Duodenal mucosa (tissue), 2 donors: Measurements from ENCODE around the gene MEGF6.

ENCODE experiments used
- H3K27ac ChIP-seq: one replicate; pipeline ENCODE4 v1.7.0; 2013; ENCODE audit warnings: low read depth, low read length
- H3K27me3 ChIP-seq, 2 donors: one replicate each; pipeline ENCODE4 v1.7.0; 2013; ENCODE audit warnings: low read length in 2 of 2, control low read depth in 1 of 2; ENCODE audit not compliant: insufficient read depth in 2 of 2, control insufficient read depth in 1 of 2
- H3K36me3 ChIP-seq, 2 donors: one replicate each; pipeline ENCODE4 v1.7.0; 2013; ENCODE audit warnings: low read length in 2 of 2, control low read depth in 1 of 2; ENCODE audit not compliant: insufficient read depth in 2 of 2, control insufficient read depth in 1 of 2
- H3K4me1 ChIP-seq, 2 donors: one replicate each; pipeline ENCODE4 v1.7.0; 2013; ENCODE audit warnings: low read length in 2 of 2, control low read depth in 1 of 2; ENCODE audit not compliant: insufficient read depth in 2 of 2, control insufficient read depth in 1 of 2
- H3K4me3 ChIP-seq, 2 donors: one replicate each; pipeline ENCODE4 v1.7.0; 2013; ENCODE audit warnings: low read length in 2 of 2, low read depth in 1 of 2
- H3K9ac ChIP-seq, 2 donors: one replicate each; pipeline ENCODE4 v1.7.0; 2013; ENCODE audit warnings: low read length in 2 of 2, low read depth in 1 of 2
- H3K9me3 ChIP-seq, 2 donors: one replicate each; pipeline ENCODE4 v1.7.0; 2013; ENCODE audit warnings: low read length in 2 of 2, control low read depth in 1 of 2; ENCODE audit not compliant: control insufficient read depth in 1 of 2

The MEGF6 gene

DNA sequence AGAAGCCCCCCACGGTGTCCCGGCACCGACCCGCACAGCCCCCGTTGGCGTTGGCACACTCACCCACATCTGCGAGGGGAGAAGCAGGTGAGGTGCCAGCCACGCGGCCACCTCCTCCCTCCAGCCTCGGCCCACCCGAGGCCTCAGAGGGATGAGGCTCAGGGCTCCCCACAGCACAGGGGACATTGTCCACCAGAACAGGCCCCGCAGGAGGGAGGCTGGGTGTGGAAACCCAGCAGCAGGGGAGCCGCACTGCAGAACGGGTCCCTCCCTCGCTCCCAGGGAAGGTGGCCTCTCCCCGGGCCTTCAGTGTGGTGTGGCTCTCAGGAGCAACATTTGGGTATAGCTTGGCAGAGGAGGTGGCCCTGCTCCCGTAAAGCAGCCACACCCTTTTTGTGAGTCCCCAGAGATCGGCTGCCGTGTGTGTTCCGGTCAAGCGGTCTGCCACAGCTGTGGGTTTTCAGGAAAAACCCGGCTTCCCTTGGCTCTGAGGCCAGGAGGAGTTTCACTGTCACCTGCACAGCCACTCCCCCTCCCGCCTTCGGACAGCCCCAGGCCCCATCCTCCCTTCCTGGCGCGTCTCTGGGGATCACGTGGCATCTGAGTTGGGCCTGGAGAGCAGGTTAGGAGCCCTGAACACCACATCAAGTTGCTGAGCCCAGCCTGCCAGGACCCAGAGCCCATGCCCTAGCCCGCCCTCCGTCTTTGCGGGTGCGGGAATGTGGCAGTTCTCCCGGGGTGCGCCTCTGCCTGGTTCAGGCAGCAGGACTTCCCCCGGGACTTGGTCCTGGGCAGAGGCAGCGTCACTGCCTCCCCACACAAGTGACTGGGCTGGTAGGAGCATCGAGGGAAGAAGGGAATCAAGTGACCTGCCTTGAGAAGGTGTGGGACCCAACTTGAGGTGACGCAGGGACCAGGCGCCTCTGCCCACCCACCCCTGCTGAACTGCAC, 64.0 kb downstream of the MEGF6 start:
- no peaks in the 10 kb centered on the region for H3K36me3 ChIP-seq
- no peak overlapping the region for H3K4me3 ChIP-seq
- H3K27me3 ChIP-seq = no peaks in the 10 kb centered on the region
- no peak overlapping the region for H3K27ac ChIP-seq
- no peak overlapping the region for H3K9ac ChIP-seq
- H3K9me3 ChIP-seq = no peaks in the 10 kb centered on the region
- H3K4me1 ChIP-seq = peaks cover 0 to 6% of the 10 kb centered on the region in 2 donors

DNA sequence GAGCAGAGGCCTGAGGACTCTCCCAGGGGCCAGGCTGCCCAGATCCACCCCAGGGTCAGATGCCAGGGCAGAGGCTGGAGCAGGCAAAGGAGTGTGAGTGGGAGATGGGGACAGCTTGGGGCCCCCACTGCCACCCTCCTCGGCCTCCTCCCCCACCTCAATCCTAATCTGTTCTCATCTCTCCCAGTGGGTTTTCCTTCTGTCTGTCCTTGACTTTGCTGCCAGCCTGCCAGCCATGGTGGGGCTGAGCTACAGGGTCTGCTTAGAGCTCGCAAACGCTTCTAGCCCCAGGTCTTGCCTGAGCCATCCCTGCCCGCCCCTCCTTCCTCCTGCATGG, 65.3 kb downstream of the MEGF6 start:
- H3K27ac ChIP-seq = no peak overlapping the region
- H3K4me1 ChIP-seq = peaks cover 0 to 6% of the 10 kb centered on the region in 2 donors
- no peak overlapping the region for H3K4me3 ChIP-seq
- no peaks in the 10 kb centered on the region for H3K9me3 ChIP-seq
- no peaks in the 10 kb centered on the region for H3K27me3 ChIP-seq
- H3K9ac ChIP-seq = no peak overlapping the region
- no peaks in the 10 kb centered on the region for H3K36me3 ChIP-seq

DNA sequence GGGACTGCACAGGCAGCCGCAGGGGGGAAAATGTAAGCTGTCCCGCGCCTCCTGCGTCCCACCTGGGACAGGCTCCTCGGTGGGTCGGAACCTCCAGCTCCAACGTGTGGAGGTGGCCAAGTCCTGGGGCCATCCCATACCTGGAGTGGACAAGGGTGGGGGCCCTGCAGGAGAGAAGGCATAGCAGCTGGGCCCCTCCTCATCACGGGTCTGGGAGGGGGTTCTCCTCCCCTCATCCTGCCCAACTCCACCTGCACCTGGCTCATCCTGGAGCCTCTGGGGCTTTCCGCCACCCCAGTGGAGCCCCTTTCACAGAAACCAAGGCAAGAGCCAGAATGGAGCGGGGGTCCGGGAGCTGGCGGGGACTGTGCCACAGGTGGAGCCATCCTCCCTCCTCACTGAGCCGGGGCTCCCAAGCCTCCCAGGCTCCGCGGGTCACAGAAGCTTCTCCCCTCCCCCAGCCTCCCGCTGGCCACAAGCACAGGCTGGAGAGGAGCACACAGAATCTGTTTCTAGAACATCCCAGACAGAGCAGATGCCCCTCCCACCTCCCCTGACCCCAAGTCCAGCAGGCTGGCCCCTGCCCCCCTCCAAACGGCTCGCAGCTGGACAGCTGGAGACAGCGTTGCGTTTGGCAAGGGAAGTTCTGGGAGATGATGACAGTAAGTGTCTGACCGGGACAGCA, 65.8 kb downstream of the MEGF6 start:
- Histone ChIP-seq H3K27me3 (no peaks in the 10 kb centered on the region), H3K4me3 (no peak overlapping the region), H3K4me1 (peaks cover 0 to 6% of the 10 kb centered on the region in 2 donors), H3K9me3 (no peaks in the 10 kb centered on the region), H3K9ac (no peak overlapping the region), H3K36me3 (no peaks in the 10 kb centered on the region), H3K27ac (no peak overlapping the region)

DNA sequence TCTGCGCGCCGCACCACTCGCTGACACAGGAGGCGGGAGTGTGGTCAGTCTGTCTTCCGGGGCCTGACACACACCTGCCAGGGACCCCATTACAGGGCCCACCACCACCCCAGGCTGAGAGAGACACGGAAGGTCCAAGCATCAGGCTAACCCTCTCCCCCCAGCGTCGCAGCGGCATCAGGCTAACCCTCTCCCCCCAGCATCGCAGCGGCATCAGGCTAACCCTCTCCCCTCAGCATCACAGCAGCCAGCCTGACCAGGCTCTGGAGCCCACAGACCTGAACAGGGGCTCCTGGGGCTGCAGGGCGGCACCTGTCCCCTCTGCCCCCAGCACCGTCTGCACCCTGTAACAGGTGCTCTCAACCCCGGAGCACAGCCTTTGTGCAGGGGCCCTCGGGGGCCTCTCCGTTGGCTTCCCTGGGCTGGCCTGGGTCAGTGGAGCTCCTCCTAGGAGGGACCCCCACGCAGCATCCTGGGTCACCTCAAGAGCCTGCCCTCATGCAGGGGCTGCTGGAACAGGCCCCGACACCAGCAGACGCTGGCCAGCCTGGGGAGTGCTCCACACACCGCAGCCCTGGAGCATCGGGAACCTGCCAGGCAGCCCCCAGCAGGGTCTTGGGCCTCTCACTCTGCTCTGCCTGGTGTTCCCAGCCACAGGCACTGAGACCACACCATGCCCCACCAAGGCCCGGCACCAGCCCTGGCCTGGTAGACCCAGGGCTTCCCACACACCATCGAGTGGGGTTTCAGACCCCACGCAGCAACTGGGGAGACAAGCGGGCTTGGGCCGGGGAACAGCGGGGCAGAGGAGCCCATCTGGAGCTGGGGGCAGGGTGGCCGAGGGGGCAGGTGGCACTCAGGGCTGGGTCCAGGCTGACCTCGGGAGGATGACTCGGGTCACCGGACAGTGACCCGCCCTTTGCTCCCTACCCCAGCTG, 67.0 kb downstream of the MEGF6 start:
- Histone ChIP-seq H3K9ac (no peak overlapping the region), H3K4me3 (no peak overlapping the region), H3K4me1 (peaks cover 0 to 6% of the 10 kb centered on the region in 2 donors), H3K9me3 (no peaks in the 10 kb centered on the region), H3K27ac (no peak overlapping the region), H3K27me3 (no peaks in the 10 kb centered on the region), H3K36me3 (no peaks in the 10 kb centered on the region)

DNA sequence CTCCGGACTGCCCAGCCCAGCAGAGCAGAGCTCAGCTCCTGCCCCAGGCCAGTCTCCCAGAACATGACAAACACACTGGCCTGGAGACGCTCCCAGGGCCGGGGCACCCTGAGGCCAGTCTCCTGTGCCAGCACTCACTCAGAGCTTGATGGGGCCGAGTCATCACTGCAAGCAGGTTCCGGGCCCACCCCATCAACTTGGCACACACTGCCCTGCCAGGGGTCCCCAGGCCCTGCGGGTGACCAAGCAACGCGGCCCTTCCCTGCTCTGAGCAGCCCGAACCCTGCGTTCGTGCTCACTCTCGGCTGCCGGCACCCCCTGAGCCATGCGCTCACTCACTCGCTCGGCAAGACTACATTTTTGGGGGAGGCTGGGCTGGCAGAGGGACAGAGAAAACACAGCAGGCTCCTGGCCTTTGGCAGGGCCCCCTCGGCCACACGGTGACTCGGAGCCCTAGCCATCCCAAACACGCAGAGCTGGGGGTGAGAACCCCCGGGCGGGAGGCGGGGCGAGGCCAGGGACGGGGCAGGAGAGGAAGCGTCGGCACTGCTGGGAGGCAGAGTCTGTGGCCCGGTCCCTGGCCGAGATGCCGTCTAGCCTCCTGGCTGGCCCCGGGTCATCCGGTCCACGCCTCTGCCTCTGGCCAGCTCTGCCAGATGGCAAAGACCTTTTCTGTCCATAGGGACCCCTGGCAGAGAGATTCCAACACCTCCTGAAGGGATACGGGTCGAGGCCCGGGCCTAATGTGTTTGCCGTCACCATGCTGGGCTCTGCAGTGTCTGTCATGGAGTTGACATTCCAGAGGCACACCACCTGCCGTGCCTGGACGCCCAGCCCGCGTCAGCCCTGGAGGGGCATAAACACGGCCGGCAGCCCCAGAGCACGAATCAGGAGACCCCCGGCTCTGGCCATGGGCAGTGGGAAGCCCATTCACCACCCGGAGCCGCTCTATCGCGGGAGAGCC, 68.0 kb downstream of the MEGF6 start:
- H3K4me3 ChIP-seq = no peak overlapping the region

DNA sequence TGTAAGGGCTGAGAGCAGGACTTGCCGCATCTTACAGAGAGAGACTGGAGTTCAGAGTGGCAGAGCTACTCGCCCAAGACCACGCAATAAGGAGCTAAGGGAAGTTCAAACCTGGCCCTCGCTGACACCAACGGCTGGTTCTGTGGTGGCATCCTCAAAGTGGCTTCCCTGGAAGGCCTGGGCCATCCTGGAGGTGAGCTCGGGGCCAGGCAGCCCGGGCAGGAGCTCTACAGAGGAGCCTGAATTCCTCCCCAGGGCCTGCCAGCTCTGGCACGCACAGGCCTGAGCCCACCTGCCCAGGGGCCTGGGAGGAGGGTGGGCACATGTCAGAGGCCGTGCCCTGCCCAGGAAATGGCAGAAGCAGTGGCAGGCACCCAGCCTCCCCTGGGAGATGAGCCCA, 68.6 kb downstream of the MEGF6 start:
- Histone ChIP-seq H3K9ac (no peak overlapping the region), H3K9me3 (no peaks in the 10 kb centered on the region), H3K27ac (no peak overlapping the region), H3K4me3 (no peak overlapping the region), H3K36me3 (no peaks in the 10 kb centered on the region), H3K27me3 (no peaks in the 10 kb centered on the region), H3K4me1 (peaks cover 0 to 5% of the 10 kb centered on the region in 2 donors)

More for the DNA sequence above, 68.0 kb downstream of the MEGF6 start:
- Histone ChIP-seq H3K9me3 (no peaks in the 10 kb centered on the region), H3K4me1 (peaks cover 0 to 6% of the 10 kb centered on the region in 2 donors), H3K27ac (no peak overlapping the region), H3K9ac (no peak overlapping the region), H3K27me3 (no peaks in the 10 kb centered on the region), H3K36me3 (no peaks in the 10 kb centered on the region)

DNA sequence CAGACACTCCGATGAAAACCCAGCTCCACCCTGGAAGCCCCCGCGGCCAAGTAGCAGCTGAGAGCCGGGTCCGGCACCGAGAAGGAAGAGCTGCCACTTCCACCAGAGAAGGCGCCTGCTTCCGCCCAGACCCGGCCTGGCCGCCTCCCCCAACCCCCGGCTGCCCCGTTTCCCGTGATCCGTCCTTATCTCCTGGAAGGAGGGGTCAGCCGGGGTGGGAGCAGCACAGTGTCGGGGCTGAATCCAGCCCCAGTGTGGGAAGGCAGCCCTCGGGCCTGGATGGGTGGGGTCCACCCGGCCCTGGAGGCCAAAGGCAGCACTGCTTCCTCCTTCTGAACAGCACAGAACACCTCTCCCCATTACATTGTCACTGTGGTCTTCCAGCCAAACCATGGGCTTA, 69.4 kb downstream of the MEGF6 start:
- Histone ChIP-seq H3K4me3 (no peak overlapping the region), H3K27me3 (no peaks in the 10 kb centered on the region), H3K4me1 (no peaks in the 10 kb centered on the region), H3K36me3 (no peaks in the 10 kb centered on the region), H3K9ac (no peak overlapping the region), H3K9me3 (no peaks in the 10 kb centered on the region), H3K27ac (no peak overlapping the region)

DNA sequence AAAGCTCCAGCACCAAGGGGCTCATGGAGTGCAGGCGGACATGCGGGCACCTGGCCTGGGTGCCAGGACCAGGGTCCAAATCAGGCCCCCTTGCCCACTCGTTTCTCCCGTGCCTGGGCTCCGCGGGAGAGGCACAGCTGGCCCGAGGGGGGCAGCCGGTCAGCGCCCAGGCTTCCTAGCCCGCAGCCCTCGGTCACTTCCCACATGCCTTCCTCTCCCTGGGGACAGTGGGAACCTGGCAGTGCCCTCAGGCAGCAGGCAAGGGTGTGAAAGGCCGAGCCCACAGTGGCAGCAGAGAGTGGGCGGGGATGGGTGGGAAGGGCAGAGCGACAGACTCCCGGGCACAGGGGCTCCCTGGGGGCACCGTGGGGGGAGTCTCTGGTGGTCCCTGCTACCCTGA, 69.8 kb downstream of the MEGF6 start:
- Histone ChIP-seq H3K36me3 (no peaks in the 10 kb centered on the region), H3K27me3 (no peaks in the 10 kb centered on the region), H3K9me3 (no peaks in the 10 kb centered on the region), H3K4me1 (no peaks in the 10 kb centered on the region), H3K9ac (no peak overlapping the region), H3K4me3 (no peak overlapping the region), H3K27ac (no peak overlapping the region)

DNA sequence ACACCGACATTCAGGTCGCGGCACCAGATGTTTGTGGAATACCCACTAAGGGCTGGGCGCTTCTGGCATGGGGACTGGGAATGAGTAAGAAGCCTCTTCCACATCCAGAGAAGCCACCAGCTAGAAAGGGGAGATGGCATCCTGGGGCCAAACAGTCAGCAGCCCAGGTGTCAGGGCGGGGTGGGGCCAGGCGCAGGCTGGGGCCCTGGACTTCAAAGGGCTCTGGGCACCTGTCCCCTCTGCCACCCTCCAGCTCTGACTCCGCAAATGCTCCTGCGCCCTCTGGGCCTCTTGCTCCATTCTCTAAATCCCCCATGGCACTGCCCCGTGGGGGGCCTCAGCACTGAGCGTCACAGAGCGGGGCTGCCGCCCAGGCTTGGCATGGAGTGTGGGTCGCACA, 70.4 kb downstream of the MEGF6 start:
- Histone ChIP-seq H3K9ac (no peak overlapping the region), H3K27me3 (no peaks in the 10 kb centered on the region), H3K4me3 (no peak overlapping the region), H3K4me1 (no peaks in the 10 kb centered on the region), H3K27ac (no peak overlapping the region), H3K36me3 (no peaks in the 10 kb centered on the region), H3K9me3 (no peaks in the 10 kb centered on the region)
